A549 (cell line): ENCODE measurements around the gene GLA. TPM values are rescaled to one million over a fixed set of nuclear protein-coding genes. Genes with fewer than 3 reads are reported as not detected.

ENCODE experiments used
- ATAC-seq, 2 experiments: fragments of 200-7000 bp in 1 of 2; fragments of >200 bp in 1 of 2; cut with Nextera tagmentation in 1 of 2; cut with Tn5 transposase in 1 of 2; 3 replicates each; pipeline versions ENCODE4 v1.8.0 to v1.9.1; 2018 to 2020; ENCODE audit warnings: mild to moderate bottlenecking in 1 of 2, moderate library complexity in 1 of 2
- CTCF ChIA-PET: fragments of 300-600 bp; sonication (Branson Sonifier 250); formaldehyde crosslinking; extraction: SDS; loops from one replicate; lab custom pipeline; 2021; ENCODE audit warnings: antibody characterized with exemption, inconsistent platforms; lab: Yijun Ruan, JAX
- POLR2A ChIA-PET: fragments of 350-600 bp; formaldehyde crosslinking; extraction: SDS; loops from one replicate; lab custom pipeline; 2021; ENCODE audit warnings: antibody characterized with exemption, inconsistent platforms; lab: Yijun Ruan, JAX
- DNase-seq, 2 experiments: peaks; one replicate each; pipeline versions ENCODE4 v3.0.0 to v3.0.0-alpha.2; 2011 to 2016; ENCODE audit warnings: low read depth in 1 of 2, low spot score in 1 of 2
- FAIRE-seq: peaks from 2 replicates; lab custom pipeline; 2011; peaks lifted over from hg19 to GRCh38; lab: Jason Lieb, UNC
- H3K27ac ChIP-seq, 2 experiments: fragments of >200 bp; sonication (Bioruptor Twin); formaldehyde crosslinking; 3 replicates each; pipeline ENCODE4 v1.5.1; 2016 to 2017
- H3K4me1 ChIP-seq: fragments of >200 bp; sonication (Bioruptor Twin); formaldehyde crosslinking; 3 replicates; pipeline ENCODE4 v1.6.1; 2016
- H3K4me2 ChIP-seq: fragments of >200 bp; sonication (Bioruptor Twin); formaldehyde crosslinking; 3 replicates; pipeline ENCODE4 v1.6.1; 2016
- H3K4me3 ChIP-seq: fragments of >200 bp; sonication (Bioruptor Twin); formaldehyde crosslinking; 3 replicates; pipeline ENCODE4 v1.5.1; 2016
- H3K9me3 ChIP-seq: fragments of >200 bp; sonication (Bioruptor Twin); formaldehyde crosslinking; 3 replicates; pipeline ENCODE4 v1.6.1; 2016
- BCL3 ChIP-seq: fragments of >200 bp; sonication (Bioruptor Twin); formaldehyde crosslinking; IDR thresholded peaks from 3 replicates; pipeline ENCODE4 v1.6.1; 2016
- CBX8 ChIP-seq: fragments of 200-600 bp; sonication (generic); IDR thresholded peaks from 2 replicates; pipeline ENCODE4 v1.6.1; 2016
- CHD4 ChIP-seq: fragments of 200-600 bp; sonication (generic); IDR thresholded peaks from 2 replicates; pipeline ENCODE4 v1.6.1; 2016; ENCODE audit warnings: antibody characterized with exemption, mild to moderate bottlenecking, borderline replicate concordance
- E2F6 ChIP-seq: IDR thresholded peaks from 2 replicates; pipeline ENCODE4 v1.6.1; 2012; ENCODE audit warnings: low read depth, borderline replicate concordance
- FOSB ChIP-seq: fragments of 250-450 bp; sonication (Bioruptor Pico); IDR thresholded peaks from 2 replicates; pipeline ENCODE4 v1.5.0; 2020; ENCODE audit warnings: mild to moderate bottlenecking, moderate library complexity
- FOSL2 ChIP-seq, 2 experiments: fragments of 450-650 bp in 1 of 2; fragments of >200 bp in 1 of 2; sonication (Bioruptor Twin) in 1 of 2; formaldehyde crosslinking; IDR thresholded peaks; 2 replicates each; pipeline versions ENCODE4 v1.5.0 to v1.6.1; 2016 to 2020; ENCODE audit warnings: mild to moderate bottlenecking in 1 of 2, moderate library complexity in 1 of 2
- FOXS1 ChIP-seq: fragments of 250-450 bp; sonication (Bioruptor Pico); IDR thresholded peaks from 2 replicates; pipeline ENCODE4 v1.5.0; 2020; ENCODE audit warnings: mild to moderate bottlenecking, moderate library complexity
- HES2 ChIP-seq: fragments of >200 bp; sonication (Bioruptor Twin); formaldehyde crosslinking; IDR thresholded peaks from 2 replicates; pipeline ENCODE4 v1.6.1; 2016
- HMGXB4 ChIP-seq: fragments of 250-450 bp; sonication (Bioruptor Pico); IDR thresholded peaks from 2 replicates; pipeline ENCODE4 v1.5.0; 2021; ENCODE audit warnings: mild to moderate bottlenecking, moderate library complexity, borderline replicate concordance
- JUN ChIP-seq, 2 experiments: fragments of >200 bp; sonication (Bioruptor Twin); formaldehyde crosslinking; IDR thresholded peaks; 2 replicates in 1 of 2; 3 replicates in 1 of 2; pipeline ENCODE4 v1.6.1; 2016 to 2017
- KDM5A ChIP-seq: fragments of 200-600 bp; sonication (generic); IDR thresholded peaks from 2 replicates; pipeline ENCODE4 v1.6.1; 2016; ENCODE audit warnings: antibody characterized with exemption, mild to moderate bottlenecking
- MAX ChIP-seq: IDR thresholded peaks from 2 replicates; pipeline ENCODE4 v1.6.1; 2012
- MYC ChIP-seq: IDR thresholded peaks from 2 replicates; pipeline ENCODE4 v1.6.1; 2012; ENCODE audit warnings: mild to moderate bottlenecking, inconsistent platforms, low read length, improper control_type of control experiment, borderline replicate concordance
- NFE2L2 ChIP-seq: fragments of 150-350 bp; conservative IDR thresholded peaks from 2 replicates; pipeline ENCODE4 v1.6.1; 2014; ENCODE audit warnings: low read length
- NPAS2 ChIP-seq: fragments of 250-450 bp; sonication (Bioruptor Pico); IDR thresholded peaks from 2 replicates; pipeline ENCODE4 v1.8.0; 2022; ENCODE audit warnings: mild to moderate bottlenecking, moderate library complexity, borderline replicate concordance
- PHF8 ChIP-seq: fragments of 200-600 bp; sonication (generic); IDR thresholded peaks from 2 replicates; pipeline ENCODE4 v1.6.1; 2016; ENCODE audit warnings: low read depth, mild to moderate bottlenecking, antibody characterized with exemption, moderate library complexity, borderline replicate concordance
- POLR2A ChIP-seq: IDR thresholded peaks from 2 replicates; pipeline ENCODE4 v1.6.1; 2012; ENCODE audit warnings: mild to moderate bottlenecking, low read length
- POLR2AphosphoS2 ChIP-seq: conservative IDR thresholded peaks from 2 replicates; pipeline ENCODE4 v1.6.1; 2012; ENCODE audit warnings: low read length, improper control_type of control experiment, inconsistent platforms
- SMC3 ChIP-seq: fragments of >200 bp; sonication (Bioruptor Twin); formaldehyde crosslinking; IDR thresholded peaks from 3 replicates; pipeline ENCODE4 v1.6.1; 2018; ENCODE audit warnings: inconsistent platforms
- TFCP2L1 ChIP-seq: fragments of 250-450 bp; sonication (Bioruptor Pico); IDR thresholded peaks from 2 replicates; pipeline ENCODE4 v1.5.0; 2021; ENCODE audit warnings: mild to moderate bottlenecking
- TP53 ChIP-seq: fragments of 250-450 bp; sonication (Bioruptor Pico); IDR thresholded peaks from 2 replicates; pipeline ENCODE4 v1.5.0; 2021; ENCODE audit warnings: mild to moderate bottlenecking, moderate library complexity
- USF2 ChIP-seq: fragments of 450-650 bp; IDR thresholded peaks from 2 replicates; pipeline ENCODE4 v1.6.1; 2014; ENCODE audit warnings: antibody characterized with exemption
- ZC3H11A ChIP-seq: fragments of 450-650 bp; IDR thresholded peaks from 2 replicates; pipeline ENCODE4 v1.6.1; 2014; ENCODE audit warnings: antibody characterized with exemption, mild to moderate bottlenecking
- ZNF302 ChIP-seq: fragments of 250-450 bp; sonication (Bioruptor Pico); IDR thresholded peaks from 2 replicates; pipeline ENCODE4 v1.9.0; 2021; ENCODE audit warnings: inconsistent platforms, mild to moderate bottlenecking, moderate library complexity
- WGBS: methylation state at CpG from one replicate; pipeline ENCODE4 v1.1.6; 2017; ENCODE audit errors: missing lambda C conversion rate; 5-methylcytosine and 5-hydroxymethylcytosine counted together
- polyA plus RNA-seq, 4 experiments: library from polyadenylated mRNA; depleted of rRNA in 3 of 4; stranded (reverse); fragments of >200 nt; fragmentation: RNase III in 1 of 4; extraction: RNeasy Plus Mini Kit Qiagen cat#74134 plus additional on column Dnase treatment in 1 of 4; gene quantifications; 2 replicates in 3 of 4; 3 replicates in 1 of 4; pipeline ENCODE4 v1.2.3, GENCODE V29; 2011 to 2017

The GLA gene
- polyA plus RNA-seq, 2 of the 4 experiments (the other 2 are of a cell fraction), result 148 to 184 TPM

- FAIRE-seq, result peak; percentile 36
- TF ChIP-seq BCL3 (0 out of 3 replicates have a peak, but pooled peaks have one; percentile 43), MAX (peak; percentile 92), HES2 (no peak), FOSL2 (IDR thresholded peaks at IDR 0.05) (no peak), FOSL2 (CRISPR knock-in tag; IDR thresholded peaks at IDR 0.05) (no peak), FOSB (no peak), POLR2AphosphoS2 (no peak), MYC (0 out of 2 replicates have a peak, but pooled peaks have one; percentile 21), FOXS1 (CRISPR knock-in tag) (no peak), KDM5A (no peak), USF2 (peak; percentile 90), POLR2A (peak; percentile 95), PHF8 (peak; percentile 71; the same call in 1 of the 2 replicates), JUN (IDR thresholded peaks at IDR 0.05) (peak; percentile 40 to 81; a peak in 3 of 5 replicates), E2F6 (peak; percentile 87)
These were observed 59.1 kb downstream of the GLA start, which contains the start of gene TIMM8A for GRCh38 chrX:101348452-101349192. Gene TIMM8A (minus strand): TSS chrX:101348742. CDS start chrX:101348664, 78 bp downstream.

GRCh38 chrX:101347859-101348451 is 59.8 kb downstream of the GLA start:
- ChIA-PET POLR2A (interaction anchor here (1.0 to 3.7 kb wide), 4 partner anchors 14 to 580 kb away, joined by 3 to 46 read pairs (median 3); partner anchors contain the start of genes GLA, HNRNPH2 and RPL36A), CTCF (interaction anchor here (1.4 to 2.3 kb wide), 3 partner anchors 10 to 676 kb away, joined by 3 to 6 read pairs (median 3); partner anchors contain the start of gene RPL36A)
- DNase-seq, result peak; percentile 5 to 35
- Histone ChIP-seq H3K27ac (peak overlapping the region; percentile 98 to 99), H3K9me3 (no peaks in the 10 kb centered on the region), H3K4me1 (peaks cover 16% of the 10 kb centered on the region), H3K4me2 (peak overlapping the region; percentile 85), H3K4me3 (peak overlapping the region; percentile 85)
- ATAC-seq, result peak; percentile 52 to 55
- no peak for FAIRE-seq
- 0% methylated on average over 5 of the region's 14 CpGs for WGBS
- TF ChIP-seq FOSB (no peak), HMGXB4 (CRISPR knock-in tag) (no peak), NFE2L2 (no peak), TP53 (CRISPR knock-in tag) (no peak), MYC (no peak), ZC3H11A (no peak), NPAS2 (CRISPR knock-in tag) (no peak), KDM5A (no peak), ZNF302 (no peak), BCL3 (no peak), E2F6 (no peak), CBX8 (no peak), SMC3 (no peak), POLR2AphosphoS2 (no peak), CHD4 (no peak), FOXS1 (CRISPR knock-in tag) (no peak), TFCP2L1 (no peak)

More at GRCh38 chrX:101348452-101349192, 59.1 kb downstream of the GLA start, which contains the start of gene TIMM8A:
- 1% methylated on average over 23 of the region's 55 CpGs for WGBS
- peaks cover 16% of the 10 kb centered on the region for H3K4me1 ChIP-seq
- peak within 1 kb of the TSS; percentile 98 to 99 for H3K27ac ChIP-seq
- ChIA-PET POLR2A (interaction anchor here (1.0 to 3.7 kb wide), 5 partner anchors 10 to 580 kb away, joined by 3 to 46 read pairs (median 3); partner anchors contain the start of genes GLA, HNRNPH2 and RPL36A), CTCF (interaction anchor here (1.0 to 2.3 kb wide), 2 partner anchors 11 to 42 kb away, joined by 3 to 6 read pairs; partner anchors contain the start of gene RPL36A)
- H3K9me3 ChIP-seq, result no peaks in the 10 kb centered on the region
- DNase-seq (peak; percentile 82), ATAC-seq (peak; percentile 99)
- H3K4me2 ChIP-seq, result peak within 1 kb of the TSS; percentile 85
- peak within 1 kb of the TSS; percentile 85 for H3K4me3 ChIP-seq
